Endothelial cell (in vitro differentiated cells): ENCODE data around the gene F2RL2. TPM values are rescaled to one million over a fixed set of nuclear protein-coding genes. Genes with fewer than 3 reads are reported as not detected.

Source experiments
- DNase-seq: peaks from one replicate; pipeline ENCODE4 v3.0.0; 2021; ENCODE audit warnings: low spot score
- H3K27ac Mint-ChIP-seq: one replicate; pipeline ENCODE4 v1.8.0; 2021; ENCODE audit warnings: mixed read lengths, inconsistent platforms; ENCODE audit not compliant: unreplicated experiment
- H3K27me3 Mint-ChIP-seq: one replicate; pipeline ENCODE4 v1.8.0; 2021; ENCODE audit warnings: mild to moderate bottlenecking, moderate library complexity, mixed read lengths, inconsistent platforms; ENCODE audit not compliant: unreplicated experiment
- H3K36me3 Mint-ChIP-seq: one replicate; pipeline ENCODE4 v1.8.0; 2021; ENCODE audit warnings: mild to moderate bottlenecking, low read depth, mixed read lengths, inconsistent platforms; ENCODE audit not compliant: unreplicated experiment
- H3K4me1 Mint-ChIP-seq: one replicate; pipeline ENCODE4 v1.8.0; 2021; ENCODE audit warnings: mild to moderate bottlenecking, mixed read lengths, inconsistent platforms; ENCODE audit not compliant: unreplicated experiment
- H3K4me3 Mint-ChIP-seq: one replicate; pipeline ENCODE4 v1.8.0; 2021; ENCODE audit warnings: mild to moderate bottlenecking, mixed read lengths, inconsistent platforms; ENCODE audit not compliant: unreplicated experiment
- H3K9me3 Mint-ChIP-seq: one replicate; pipeline ENCODE4 v1.8.0; 2021; ENCODE audit warnings: mixed read lengths, inconsistent platforms; ENCODE audit not compliant: unreplicated experiment
- CTCF ChIP-seq: fragments of 200-600 bp; sonication (generic); IDR thresholded peaks from one replicate; pipeline ENCODE4 v1.5.0; 2021; ENCODE audit warnings: antibody characterized with exemption; ENCODE audit not compliant: unreplicated experiment
- total RNA-seq: library from RNA; stranded (reverse); fragmentation: NEBNext Ultra II Directional; extraction: Animal tissue kit (Norgen Biotek cat#: 25700); gene quantifications from one replicate; pipeline ENCODE4 v1.2.1, GENCODE V29; 2021; ENCODE audit not compliant: unreplicated experiment

The F2RL2 gene
- total RNA-seq, 1 donor from 2014 or later: 311 TPM

GRCh38 chr5:76667495-76667894, 44.3 kb upstream of the F2RL2 start:
- no peak for TF ChIP-seq CTCF
- Mint-ChIP-seq H3K36me3 (peaks cover 24% of the 10 kb centered on the region), H3K4me3 (no peak overlapping the region), H3K27ac (no peak overlapping the region), H3K9me3 (no peaks in the 10 kb centered on the region), H3K4me1 (peaks cover 54% of the 10 kb centered on the region), H3K27me3 (peaks cover 5% of the 10 kb centered on the region)
- DNase-seq: no peak

DNA sequence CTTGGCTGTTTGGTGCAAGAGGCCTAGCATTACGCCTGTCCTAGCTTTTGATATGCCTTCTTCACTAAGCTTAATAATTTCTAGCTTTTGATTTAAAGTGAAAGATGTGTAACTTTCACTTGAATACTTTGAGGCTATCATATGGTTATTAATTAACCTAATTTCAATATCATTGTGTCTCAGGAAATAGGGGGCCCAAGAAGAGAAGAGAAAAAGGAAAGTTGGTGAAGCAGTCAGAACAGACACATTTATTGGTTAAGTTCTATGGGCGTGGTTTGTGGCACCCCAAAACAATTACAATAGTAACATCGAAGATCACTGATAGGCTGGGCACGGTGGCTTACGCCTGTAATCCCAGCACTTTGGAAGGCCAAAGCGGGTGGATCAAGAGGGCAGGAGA, 40.9 kb upstream of the F2RL2 start:
- no peaks in the 10 kb centered on the region for H3K9me3 Mint-ChIP-seq
- TF ChIP-seq CTCF: no peak
- H3K4me3 Mint-ChIP-seq: no peak overlapping the region
- H3K4me1 Mint-ChIP-seq: peaks cover 68% of the 10 kb centered on the region
- H3K27ac Mint-ChIP-seq: peak overlapping the region; percentile 76
- peaks cover 12% of the 10 kb centered on the region for H3K36me3 Mint-ChIP-seq
- peaks cover 2% of the 10 kb centered on the region for H3K27me3 Mint-ChIP-seq
- no peak for DNase-seq

- peaks cover 12% of the 10 kb centered on the region for H3K36me3 Mint-ChIP-seq
- TF ChIP-seq CTCF: no peak
- H3K9me3 Mint-ChIP-seq: no peaks in the 10 kb centered on the region
- H3K27ac Mint-ChIP-seq: no peak overlapping the region
- H3K4me1 Mint-ChIP-seq: peaks cover 71% of the 10 kb centered on the region
- DNase-seq: no peak
- peaks cover 2% of the 10 kb centered on the region for H3K27me3 Mint-ChIP-seq
- H3K4me3 Mint-ChIP-seq: no peak overlapping the region
These were observed 40.4 kb upstream of the F2RL2 start for GRCh38 chr5:76663573-76663972.

- Mint-ChIP-seq H3K36me3 (peaks cover 12% of the 10 kb centered on the region), H3K27me3 (peaks cover 2% of the 10 kb centered on the region), H3K27ac (peak overlapping the region; percentile 98), H3K4me1 (peaks cover 79% of the 10 kb centered on the region), H3K9me3 (no peaks in the 10 kb centered on the region), H3K4me3 (peak overlapping the region; percentile 7)
- no peak for TF ChIP-seq CTCF
- DNase-seq: no peak
These were observed 39.3 kb upstream of the F2RL2 start for GRCh38 chr5:76662521-76662920.

- Mint-ChIP-seq H3K27ac (peak overlapping the region; percentile 98), H3K36me3 (peaks cover 12% of the 10 kb centered on the region), H3K4me1 (peaks cover 87% of the 10 kb centered on the region), H3K9me3 (no peaks in the 10 kb centered on the region), H3K27me3 (peaks cover 2% of the 10 kb centered on the region), H3K4me3 (no peak overlapping the region)
- no peak for DNase-seq
- TF ChIP-seq CTCF: no peak
These were observed 37.2 kb upstream of the F2RL2 start for GRCh38 chr5:76660360-76660759.
